OCI-LY1 (cell line): ENCODE measurements around the gene MGST2.

Experiments
- EZH2 ChIP-seq: fragments of 200-600 bp; sonication (generic), shearing (Covaris generic); IDR thresholded peaks from 2 replicates; pipeline ENCODE4 v1.8.0; 2017; ENCODE audit warnings: borderline replicate concordance, mixed run types, mild to moderate bottlenecking, antibody characterized with exemption, low read length, moderate library complexity, mixed read lengths
- TF ChIP-seq, protein P1 (sequence below): fragments of 200-600 bp; sonication (generic), shearing (Covaris generic); IDR thresholded peaks from 2 replicates; pipeline ENCODE4 v1.5.1; 2017; ENCODE audit warnings: mild to moderate bottlenecking, antibody characterized with exemption, low read length, moderate library complexity, mixed read lengths

DNA sequence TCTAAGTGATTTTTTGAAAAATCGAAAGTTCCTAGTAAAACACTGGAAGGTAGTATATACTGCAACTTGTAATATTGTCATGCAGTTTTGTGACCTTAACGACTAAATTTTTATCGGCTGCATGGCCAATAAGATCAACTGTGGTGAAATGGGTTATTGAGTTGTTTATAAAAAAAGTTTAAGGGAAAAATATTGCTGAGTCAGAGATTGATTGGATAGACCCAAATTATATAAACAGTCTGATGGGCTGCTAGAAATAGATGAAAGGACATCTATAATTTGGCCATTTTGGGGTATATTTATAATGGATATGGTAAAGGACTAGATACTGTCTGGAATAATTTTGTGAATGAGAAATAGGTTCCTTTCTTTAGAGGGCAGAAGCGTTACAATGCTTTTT lies 56.2 kb downstream of the MGST2 start:
- TF ChIP-seq, protein P1, sequence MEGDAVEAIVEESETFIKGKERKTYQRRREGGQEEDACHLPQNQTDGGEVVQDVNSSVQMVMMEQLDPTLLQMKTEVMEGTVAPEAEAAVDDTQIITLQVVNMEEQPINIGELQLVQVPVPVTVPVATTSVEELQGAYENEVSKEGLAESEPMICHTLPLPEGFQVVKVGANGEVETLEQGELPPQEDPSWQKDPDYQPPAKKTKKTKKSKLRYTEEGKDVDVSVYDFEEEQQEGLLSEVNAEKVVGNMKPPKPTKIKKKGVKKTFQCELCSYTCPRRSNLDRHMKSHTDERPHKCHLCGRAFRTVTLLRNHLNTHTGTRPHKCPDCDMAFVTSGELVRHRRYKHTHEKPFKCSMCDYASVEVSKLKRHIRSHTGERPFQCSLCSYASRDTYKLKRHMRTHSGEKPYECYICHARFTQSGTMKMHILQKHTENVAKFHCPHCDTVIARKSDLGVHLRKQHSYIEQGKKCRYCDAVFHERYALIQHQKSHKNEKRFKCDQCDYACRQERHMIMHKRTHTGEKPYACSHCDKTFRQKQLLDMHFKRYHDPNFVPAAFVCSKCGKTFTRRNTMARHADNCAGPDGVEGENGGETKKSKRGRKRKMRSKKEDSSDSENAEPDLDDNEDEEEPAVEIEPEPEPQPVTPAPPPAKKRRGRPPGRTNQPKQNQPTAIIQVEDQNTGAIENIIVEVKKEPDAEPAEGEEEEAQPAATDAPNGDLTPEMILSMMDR, result no peak
- no peak for TF ChIP-seq EZH2
